GM19372 (cell line): ENCODE data around the gene TMEM145.

ENCODE experiments used
- ATAC-seq: cut with Tn5 transposase; IDR thresholded peaks from one replicate; pipeline ENCODE4 v1.9.1; 2021; ENCODE audit warnings: mild to moderate bottlenecking, low read depth, moderate library complexity; ENCODE audit not compliant: unreplicated experiment

Gene TMEM145

GRCh38 chr19:42277821-42278451, 35.2 kb upstream of the TMEM145 start:
- ATAC-seq, result no peak

- ATAC-seq, result no peak
Measured at GRCh38 chr19:42278452-42279154, 34.5 kb upstream of the TMEM145 start.

DNA sequence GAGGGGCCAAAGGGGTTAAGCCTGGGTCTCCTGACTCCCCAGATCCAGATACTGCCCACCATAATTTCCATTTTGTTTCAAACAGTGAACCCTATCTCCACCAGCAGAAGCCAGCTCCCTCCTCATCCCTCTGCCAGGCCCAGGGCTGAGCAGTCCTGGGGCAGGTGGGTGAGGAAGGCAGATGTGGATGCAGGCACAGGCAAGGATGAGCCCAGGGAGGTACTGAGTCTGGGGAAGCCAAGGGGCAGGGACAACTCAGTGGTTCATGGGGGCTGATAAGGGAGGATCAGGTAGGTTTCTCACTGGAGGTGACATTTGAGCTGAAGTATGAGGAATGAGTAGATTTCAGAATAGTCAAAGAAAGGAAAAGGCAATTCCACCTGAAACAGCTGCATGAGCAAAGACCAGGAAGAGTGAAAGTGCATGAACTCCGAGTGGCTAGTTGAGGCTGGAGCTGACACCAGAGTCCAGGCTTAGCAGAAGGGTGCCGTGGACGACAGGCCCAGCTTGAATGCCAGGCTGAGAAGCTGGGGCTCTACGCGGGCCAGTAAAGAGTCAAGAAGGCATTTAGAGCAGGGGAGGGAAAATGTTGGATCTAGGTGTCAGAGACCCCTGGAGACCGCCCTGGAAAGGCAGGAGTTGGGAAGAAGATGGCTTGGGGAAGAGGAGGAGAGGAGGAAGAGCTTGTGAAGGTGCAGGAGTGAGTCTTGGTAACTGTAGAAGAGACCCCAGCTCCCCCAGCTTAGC, 33.8 kb upstream of the TMEM145 start:
- no peak for ATAC-seq

DNA sequence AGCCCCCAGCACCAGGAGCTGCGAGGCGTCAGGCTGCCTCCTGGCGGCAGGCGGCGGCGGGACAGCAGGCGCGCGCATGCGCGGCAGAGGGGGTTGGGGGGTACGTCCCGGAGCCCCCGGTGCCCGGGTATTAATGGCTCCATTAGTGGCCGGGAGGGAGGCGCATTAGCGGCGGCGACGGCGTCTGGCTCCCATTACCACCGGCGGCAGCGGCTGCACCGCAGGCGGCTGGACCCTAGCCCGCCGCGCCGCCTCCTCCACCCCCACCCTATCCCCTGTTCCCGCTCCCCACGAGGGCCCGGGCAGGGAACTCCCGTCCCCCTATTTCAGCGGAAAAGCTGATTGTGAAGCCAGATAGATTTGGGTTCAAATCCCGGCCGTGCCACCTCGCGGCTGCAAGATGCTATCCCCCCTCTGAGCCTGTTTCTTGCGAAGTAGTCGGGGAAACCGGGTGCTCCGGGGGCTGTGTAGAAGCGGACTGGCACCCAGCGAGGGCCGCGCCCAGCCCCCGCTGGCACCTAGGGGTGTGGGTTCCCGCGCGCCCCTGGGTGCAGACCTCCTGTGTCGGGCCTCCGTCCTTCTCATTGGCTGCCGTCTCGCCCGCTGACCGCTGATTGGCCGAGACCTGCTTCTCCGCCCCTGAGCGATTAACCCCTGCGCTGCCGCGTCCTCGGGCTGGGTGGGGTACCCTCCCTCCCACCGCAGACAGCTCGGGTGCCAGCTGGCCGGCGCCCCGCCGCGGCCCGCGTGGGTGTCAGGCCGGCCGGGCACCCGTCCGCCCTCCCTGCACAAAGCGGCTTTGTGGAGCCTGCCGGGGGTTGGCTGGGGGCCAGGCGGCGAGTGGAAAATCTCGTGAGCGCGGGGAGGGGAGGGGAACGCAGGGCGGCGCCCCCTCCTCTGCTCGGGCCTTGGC, 33.0 kb upstream of the TMEM145 start:
- no peak for ATAC-seq

GRCh38 chr19:42280815-42281145, 32.3 kb upstream of the TMEM145 start:
- ATAC-seq, result no peak

DNA sequence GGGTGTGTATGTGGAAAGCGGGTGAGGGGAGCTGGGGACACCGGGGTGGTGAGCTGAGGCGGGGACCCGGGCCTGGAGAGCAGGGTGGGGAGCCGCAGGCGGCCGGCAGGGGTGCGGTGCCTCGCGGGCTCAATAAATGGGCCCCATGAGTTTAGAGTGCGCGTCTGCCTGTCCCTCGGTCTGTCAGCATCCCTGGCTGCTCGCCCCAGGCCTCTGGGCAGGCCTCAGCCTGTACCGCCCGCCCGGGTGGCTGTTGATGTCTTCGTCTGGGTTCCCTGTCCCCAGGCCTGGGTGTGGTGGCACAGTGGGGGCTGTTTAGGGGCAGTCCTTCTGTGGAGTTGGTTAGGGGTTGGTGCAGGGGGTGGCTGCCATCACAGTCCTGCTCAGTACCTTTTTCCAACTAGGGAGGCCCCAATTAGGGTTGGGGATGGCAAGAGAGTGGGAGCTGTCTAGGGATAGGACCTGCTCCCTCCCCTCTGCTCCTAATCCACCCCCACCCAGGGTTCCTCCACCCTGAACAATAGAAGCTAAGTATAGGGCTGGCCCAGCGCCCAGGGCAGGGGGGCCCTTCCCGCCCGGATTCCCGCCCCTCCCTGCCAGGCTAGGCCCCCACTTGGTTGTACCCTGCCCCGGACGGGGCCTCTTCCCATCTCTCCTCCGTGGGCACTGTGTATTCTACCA, 31.8 kb upstream of the TMEM145 start:
- no peak for ATAC-seq

- ATAC-seq, result no peak
Measured at GRCh38 chr19:42281827-42282762, 31.0 kb upstream of the TMEM145 start.

DNA sequence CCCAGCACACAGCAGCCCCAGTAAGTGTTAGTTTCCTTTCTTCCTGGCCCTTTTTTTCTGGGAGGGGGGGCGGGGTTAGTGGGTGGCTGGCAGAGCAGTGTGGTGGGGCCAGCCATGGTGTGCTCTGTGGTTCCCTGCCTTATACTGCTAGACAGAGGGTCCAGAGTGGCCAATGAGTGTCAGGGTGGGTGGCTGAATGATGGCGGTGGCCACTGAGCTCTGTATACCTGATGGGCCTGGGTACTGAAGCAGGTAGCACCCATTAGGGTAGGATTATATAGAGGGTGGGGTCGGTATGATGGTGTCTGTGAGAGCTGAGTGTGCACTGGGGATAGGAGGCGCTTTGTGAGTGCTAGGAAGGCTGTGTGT, 30.3 kb upstream of the TMEM145 start:
- no peak for ATAC-seq

DNA sequence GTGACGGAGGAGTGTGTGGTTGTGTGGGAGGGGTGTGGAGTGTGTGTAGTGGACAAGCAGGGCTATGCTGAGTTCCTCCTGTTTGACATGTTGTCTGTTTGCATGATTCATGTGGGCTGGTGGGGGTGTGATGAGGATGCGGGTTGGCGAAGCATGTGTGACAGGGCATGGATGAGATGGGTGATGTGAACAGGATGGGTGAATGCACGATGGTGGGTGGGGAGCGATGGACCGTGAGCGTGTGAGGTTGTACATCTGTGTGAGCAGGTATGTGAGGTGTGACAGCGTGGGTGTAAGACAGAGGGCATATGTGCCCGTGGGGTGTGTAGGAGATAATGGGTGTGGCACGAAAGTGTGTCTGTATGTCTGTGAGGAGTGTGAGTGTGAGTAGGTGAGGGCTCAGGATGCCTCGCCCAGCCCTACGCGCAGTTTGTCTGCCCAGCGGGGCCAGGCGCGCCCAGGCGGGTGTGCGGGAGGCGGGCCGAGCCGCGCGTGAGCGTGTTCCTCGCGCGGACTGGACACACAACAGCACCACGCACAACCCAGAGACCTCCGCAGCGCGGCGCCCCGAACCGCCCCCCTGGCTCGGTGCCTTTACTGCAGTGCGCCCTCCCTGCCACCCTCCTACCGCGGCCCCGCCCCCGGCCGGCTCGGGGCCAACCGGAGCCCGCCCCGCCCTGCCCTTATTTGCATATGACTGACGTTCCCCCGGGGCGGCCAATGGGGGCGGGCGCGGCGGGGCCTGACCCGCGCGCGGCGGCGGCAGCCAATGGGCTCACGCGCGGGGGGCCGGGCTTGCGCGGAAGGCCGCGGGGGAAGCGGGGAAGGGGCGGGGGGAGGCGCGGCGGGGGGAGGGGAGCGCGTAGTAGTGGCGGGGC, 29.7 kb upstream of the TMEM145 start:
- ATAC-seq, result peak; percentile 49

- peak; percentile 41 for ATAC-seq
Measured at GRCh38 chr19:42284066-42284501, 29.0 kb upstream of the TMEM145 start.

GRCh38 chr19:42284591-42285341, 28.3 kb upstream of the TMEM145 start:
- ATAC-seq, result no peak

GRCh38 chr19:42285541-42285941, 27.6 kb upstream of the TMEM145 start:
- ATAC-seq, result no peak

DNA sequence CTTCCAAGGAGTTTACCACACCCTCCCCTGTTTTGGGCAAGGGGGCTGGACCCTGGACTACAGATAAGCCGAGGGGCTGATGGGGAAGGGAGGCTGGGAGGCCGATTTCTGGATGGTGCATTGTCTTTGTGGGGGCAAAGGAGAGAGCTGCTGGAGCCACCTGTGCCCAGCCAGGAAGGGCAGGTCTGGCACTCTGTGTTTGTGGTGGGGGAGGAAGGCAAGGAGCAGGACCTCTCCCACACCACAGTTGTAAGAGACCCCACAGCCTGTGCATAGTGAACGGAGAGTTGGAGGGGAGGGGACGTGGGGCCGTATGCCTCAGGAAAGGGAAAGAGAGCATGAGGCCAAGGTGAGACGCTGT, 27.1 kb upstream of the TMEM145 start:
- ATAC-seq, result no peak

GRCh38 chr19:42286349-42287016, 26.6 kb upstream of the TMEM145 start:
- no peak for ATAC-seq

- ATAC-seq, result no peak
Measured at GRCh38 chr19:42287017-42287826, 25.9 kb upstream of the TMEM145 start.

DNA sequence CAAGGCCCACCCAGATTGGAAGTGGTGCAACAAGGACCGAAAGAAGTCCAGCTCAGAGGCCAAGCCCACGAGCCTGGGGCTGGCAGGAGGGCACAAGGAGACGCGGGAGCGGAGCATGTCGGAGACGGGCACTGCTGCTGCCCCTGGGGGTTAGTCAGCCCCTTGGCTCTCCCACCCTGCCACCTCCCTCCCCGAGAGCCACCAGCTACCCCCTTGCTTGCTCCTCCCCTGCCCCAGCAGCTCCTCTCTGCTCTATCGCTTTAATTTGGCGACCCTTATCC, 25.3 kb upstream of the TMEM145 start:
- ATAC-seq, result no peak
